Thoracic aorta (tissue), 2 donors: ENCODE measurements around the gene PHF21B. TPM values are rescaled to one million over a fixed set of nuclear protein-coding genes. Genes with fewer than 3 reads are reported as not detected.
"Not testable (repeated sequence)": the region's sequence is repeated elsewhere in the genome, so short reads cannot be mapped to it uniquely, and the experiment has no call there.

Source experiments
- ATAC-seq: fragments of 150-250 bp; one replicate; pipeline ENCODE4 v1.8.0; 2017; ENCODE audit warnings: low read depth; ENCODE audit not compliant: insufficient number of reproducible peaks, low FRiP score
- DNase-seq: peaks from one replicate; pipeline ENCODE4 v3.0.0-alpha.2; 2020; ENCODE audit warnings: low spot score
- H3K27ac ChIP-seq, 2 donors: fragments of 200-600 bp; sonication (generic); 1 replicate in 1 of 2; 2 replicates in 1 of 2; pipeline ENCODE4 v1.5.1; 2016; ENCODE audit warnings: mild to moderate bottlenecking in 2 of 2, moderate library complexity in 2 of 2
- H3K27me3 ChIP-seq: fragments of 200-600 bp; sonication (generic); replicated peaks from 2 replicates; pipeline ENCODE4 v1.6.0; 2016; ENCODE audit warnings: mild to moderate bottlenecking; ENCODE audit not compliant: insufficient read depth
- H3K36me3 ChIP-seq: fragments of 200-600 bp; sonication (generic); one replicate; pipeline ENCODE4 v1.5.1; 2016
- H3K4me1 ChIP-seq, 2 donors: fragments of 200-600 bp; sonication (generic); 1 replicate in 1 of 2; 2 replicates in 1 of 2; pipeline versions ENCODE4 v1.5.1 to v1.6.0; 2016; ENCODE audit warnings: low read depth in 2 of 2, mild to moderate bottlenecking in 1 of 2; ENCODE audit not compliant: control insufficient read depth in 1 of 2
- H3K4me3 ChIP-seq: fragments of 200-600 bp; sonication (generic); 2 replicates; pipeline ENCODE4 v1.5.1; 2016; ENCODE audit warnings: mild to moderate bottlenecking
- H3K9me3 ChIP-seq: fragments of 200-600 bp; sonication (generic); 2 replicates; pipeline ENCODE4 v1.5.1; 2016
- CTCF ChIP-seq: fragments of 200-600 bp; sonication (generic); IDR thresholded peaks from one replicate; pipeline ENCODE4 v1.5.1; 2019; ENCODE audit warnings: antibody characterized with exemption
- total RNA-seq, 2 donors: library from RNA; depleted of rRNA; stranded (reverse); fragments of >200 nt; gene quantifications; one replicate each; pipeline versions ENCODE4 v1.1.0 to v1.2.3, GENCODE V29; 2016

PHF21B gene
- total RNA-seq, 2 donors from 2014 or later: 2.1 TPM; not detected in 1

GRCh38 chr22:44926491-44927415 is 83.1 kb downstream of the PHF21B start:
- ATAC-seq: no peak
- H3K9me3 ChIP-seq: no peaks in the 10 kb centered on the region
- H3K27ac ChIP-seq: no peak overlapping the region
- DNase-seq: no peak
- no peak overlapping the region for H3K4me3 ChIP-seq
- TF ChIP-seq CTCF: no peak
- no peaks in the 10 kb centered on the region for H3K4me1 ChIP-seq
- no peaks in the 10 kb centered on the region for H3K27me3 ChIP-seq
- no peaks in the 10 kb centered on the region for H3K36me3 ChIP-seq

GRCh38 chr22:44926124-44926475 is 83.7 kb downstream of the PHF21B start:
- no peak for DNase-seq
- no peak for TF ChIP-seq CTCF
- no peak for ATAC-seq
- Histone ChIP-seq H3K9me3 (no peaks in the 10 kb centered on the region), H3K36me3 (no peaks in the 10 kb centered on the region), H3K27me3 (no peaks in the 10 kb centered on the region), H3K27ac (no peak overlapping the region), H3K4me1 (no peaks in the 10 kb centered on the region), H3K4me3 (no peak overlapping the region)

- DNase-seq (no peak), ATAC-seq (no peak)
- no peaks in the 10 kb centered on the region for H3K9me3 ChIP-seq
- no peaks in the 10 kb centered on the region for H3K36me3 ChIP-seq
- no peak overlapping the region for H3K4me3 ChIP-seq
- TF ChIP-seq CTCF: no peak
- H3K27ac ChIP-seq: no peak overlapping the region
- H3K27me3 ChIP-seq: no peaks in the 10 kb centered on the region
- H3K4me1 ChIP-seq: no peaks in the 10 kb centered on the region
These were observed 84.2 kb downstream of the PHF21B start for GRCh38 chr22:44925465-44926123.

GRCh38 chr22:44924710-44925109 is 85.1 kb downstream of the PHF21B start:
- Histone ChIP-seq H3K27ac (no peak overlapping the region), H3K9me3 (no peaks in the 10 kb centered on the region), H3K4me3 (no peak overlapping the region), H3K36me3 (no peaks in the 10 kb centered on the region), H3K27me3 (no peaks in the 10 kb centered on the region), H3K4me1 (no peaks in the 10 kb centered on the region)
- no peak for TF ChIP-seq CTCF
- no peak for DNase-seq
- no peak for ATAC-seq

GRCh38 chr22:44924098-44924497 is 85.7 kb downstream of the PHF21B start:
- no peaks in the 10 kb centered on the region for H3K4me1 ChIP-seq
- no peaks in the 10 kb centered on the region for H3K36me3 ChIP-seq
- no peak overlapping the region for H3K4me3 ChIP-seq
- H3K27me3 ChIP-seq: no peaks in the 10 kb centered on the region
- no peak overlapping the region for H3K27ac ChIP-seq
- ATAC-seq (no peak), DNase-seq (no peak)
- H3K9me3 ChIP-seq: no peaks in the 10 kb centered on the region
- no peak for TF ChIP-seq CTCF

- H3K4me1 ChIP-seq, H3K36me3 ChIP-seq, DNase-seq, H3K27ac ChIP-seq, H3K9me3 ChIP-seq, H3K27me3 ChIP-seq, ATAC-seq, H3K4me3 ChIP-seq: not testable (repeated sequence)
These were observed 88.0 kb downstream of the PHF21B start for GRCh38 chr22:44921766-44922165.
